Hepatocyte (in vitro differentiated cells): ENCODE data around the gene LRRC36. TPM values are rescaled to one million over a fixed set of nuclear protein-coding genes. Genes with fewer than 3 reads are reported as not detected.
A peak's percentile ranks its signal among the peaks of the same experiment; 100 is the strongest.

ENCODE experiments used
- DNase-seq: peaks from one replicate; pipeline ENCODE4 v3.0.0-alpha.2; 2016; ENCODE audit warnings: low spot score
- H2AFZ ChIP-seq: fragments of 200-600 bp; sonication (generic); 2 replicates; pipeline ENCODE4 v1.6.0; 2016; ENCODE audit warnings: antibody characterized with exemption, mild to moderate bottlenecking
- H3K27ac ChIP-seq: fragments of 200-600 bp; sonication (generic); 2 replicates; pipeline ENCODE4 v1.5.1; 2016; ENCODE audit warnings: mild to moderate bottlenecking
- H3K27me3 ChIP-seq: fragments of 200-600 bp; sonication (generic); 2 replicates; pipeline ENCODE4 v1.6.1; 2016
- H3K36me3 ChIP-seq: fragments of 200-600 bp; sonication (generic); replicated peaks from 2 replicates; pipeline ENCODE4 v1.5.1; 2016; ENCODE audit warnings: low read depth; ENCODE audit not compliant: insufficient read depth
- H3K4me1 ChIP-seq: fragments of 200-600 bp; sonication (generic); 2 replicates; pipeline ENCODE4 v1.5.1; 2016; ENCODE audit warnings: mild to moderate bottlenecking, moderate library complexity; ENCODE audit not compliant: insufficient read depth
- H3K4me2 ChIP-seq: fragments of 200-600 bp; sonication (generic); 2 replicates; pipeline ENCODE4 v1.6.0; 2016
- H3K4me3 ChIP-seq: fragments of 200-600 bp; sonication (generic); 2 replicates; pipeline ENCODE4 v1.5.1; 2016; ENCODE audit warnings: mild to moderate bottlenecking
- H3K79me2 ChIP-seq: fragments of 200-600 bp; sonication (generic); 2 replicates; pipeline ENCODE4 v1.6.0; 2017; ENCODE audit warnings: mild to moderate bottlenecking
- H3K9me2 ChIP-seq: fragments of 200-600 bp; sonication (generic); replicated peaks from 2 replicates; pipeline ENCODE4 v1.6.0; 2017; ENCODE audit warnings: mild to moderate bottlenecking; ENCODE audit not compliant: insufficient read depth
- H3K9me3 ChIP-seq: fragments of 200-600 bp; sonication (generic); 2 replicates; pipeline ENCODE4 v1.5.1; 2016; ENCODE audit warnings: low read depth, mild to moderate bottlenecking
- H4K20me1 ChIP-seq: fragments of 200-600 bp; sonication (generic); 2 replicates; pipeline ENCODE4 v1.6.0; 2016; ENCODE audit warnings: mild to moderate bottlenecking; ENCODE audit not compliant: insufficient read depth, poor library complexity, severe bottlenecking
- EZH2 ChIP-seq: fragments of 200-600 bp; sonication (generic); IDR thresholded peaks from 2 replicates; pipeline ENCODE4 v1.6.1; 2016; ENCODE audit warnings: antibody characterized with exemption, mild to moderate bottlenecking, borderline replicate concordance
- EZH2phosphoT487 ChIP-seq: fragments of 200-600 bp; sonication (generic); IDR thresholded peaks from one replicate; pipeline ENCODE4 v1.6.1; 2018; ENCODE audit warnings: antibody characterized with exemption, mild to moderate bottlenecking, low read depth, moderate library complexity; ENCODE audit not compliant: unreplicated experiment, severe bottlenecking
- WGBS: methylation state at CpG from one replicate; pipeline ENCODE4 v1.1.6; 2016; ENCODE audit warnings: low lambda C conversion rate; ENCODE audit errors: missing lambda C conversion rate; 5-methylcytosine and 5-hydroxymethylcytosine counted together
- polyA plus RNA-seq: library from polyadenylated mRNA; unstranded; fragments of >200 nt; fragmentation: Nextera tagmentation; extraction: Ambion mirVana; gene quantifications from 2 replicates; pipeline ENCODE4 v1.2.1, GENCODE V29; 2016
- total RNA-seq: library from RNA; depleted of rRNA; stranded (reverse); fragments of >200 nt; gene quantifications from 2 replicates; pipeline ENCODE4 v1.2.3, GENCODE V29; 2014
- TF ChIP-seq, protein P1 (sequence below): fragments of 200-600 bp; sonication (generic); IDR thresholded peaks from 2 replicates; pipeline ENCODE4 v1.5.1; 2016; ENCODE audit warnings: antibody characterized with exemption, mild to moderate bottlenecking; ENCODE audit not compliant: poor library complexity

The LRRC36 gene
- total and polyA plus RNA-seq, 2 experiments from 2014 or later = 0.23 to 0.69 TPM

DNA sequence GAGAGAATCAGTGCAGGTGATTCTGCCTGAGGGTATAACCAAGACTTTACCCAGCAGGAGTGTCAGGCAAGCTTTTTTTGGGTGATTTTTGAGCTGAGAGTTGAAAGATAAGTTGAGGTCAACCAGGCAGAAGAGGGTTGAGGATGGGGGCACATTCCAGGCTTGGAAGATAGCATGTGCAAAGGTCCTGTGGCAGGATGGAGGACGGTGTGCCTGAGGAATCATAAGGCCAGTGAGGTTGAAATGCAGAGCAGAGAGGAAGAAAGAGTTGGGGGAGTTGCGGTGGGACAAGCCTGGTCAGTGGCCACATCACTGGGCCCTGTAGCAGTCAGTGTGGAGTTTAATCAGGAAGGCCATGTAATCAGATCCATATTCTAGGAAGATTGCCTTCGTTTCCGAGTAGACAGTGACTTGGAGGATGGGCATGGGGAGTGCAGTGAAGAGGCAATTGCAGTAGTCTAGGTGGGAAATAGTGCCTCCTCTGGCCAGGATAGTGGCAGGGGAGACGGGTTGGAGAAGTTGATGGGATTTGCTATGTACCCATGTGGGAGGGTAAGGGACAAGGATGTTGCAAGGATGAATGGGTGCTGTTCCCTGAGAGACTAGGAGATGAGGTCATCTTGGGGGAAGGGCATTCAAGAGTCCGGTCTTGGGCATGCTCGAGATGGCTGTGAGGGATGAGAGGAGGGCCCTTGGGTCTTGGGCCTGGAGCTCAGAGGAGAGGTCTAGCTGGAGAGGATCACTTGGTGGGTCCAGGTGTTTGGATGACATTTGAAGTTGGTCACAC, 43.4 kb upstream of the LRRC36 start:
- no peak overlapping the region for H2AFZ ChIP-seq
- no peaks in the 10 kb centered on the region for H3K36me3 ChIP-seq
- no peaks in the 10 kb centered on the region for H3K27me3 ChIP-seq
- no peaks in the 10 kb centered on the region for H3K9me2 ChIP-seq
- no peaks in the 10 kb centered on the region for H3K9me3 ChIP-seq
- 86% methylated on average over 7 of the region's 7 CpGs for WGBS
- DNase-seq = no peak
- no peak overlapping the region for H3K4me3 ChIP-seq
- H3K4me2 ChIP-seq = no peak overlapping the region
- TF ChIP-seq, protein P1, sequence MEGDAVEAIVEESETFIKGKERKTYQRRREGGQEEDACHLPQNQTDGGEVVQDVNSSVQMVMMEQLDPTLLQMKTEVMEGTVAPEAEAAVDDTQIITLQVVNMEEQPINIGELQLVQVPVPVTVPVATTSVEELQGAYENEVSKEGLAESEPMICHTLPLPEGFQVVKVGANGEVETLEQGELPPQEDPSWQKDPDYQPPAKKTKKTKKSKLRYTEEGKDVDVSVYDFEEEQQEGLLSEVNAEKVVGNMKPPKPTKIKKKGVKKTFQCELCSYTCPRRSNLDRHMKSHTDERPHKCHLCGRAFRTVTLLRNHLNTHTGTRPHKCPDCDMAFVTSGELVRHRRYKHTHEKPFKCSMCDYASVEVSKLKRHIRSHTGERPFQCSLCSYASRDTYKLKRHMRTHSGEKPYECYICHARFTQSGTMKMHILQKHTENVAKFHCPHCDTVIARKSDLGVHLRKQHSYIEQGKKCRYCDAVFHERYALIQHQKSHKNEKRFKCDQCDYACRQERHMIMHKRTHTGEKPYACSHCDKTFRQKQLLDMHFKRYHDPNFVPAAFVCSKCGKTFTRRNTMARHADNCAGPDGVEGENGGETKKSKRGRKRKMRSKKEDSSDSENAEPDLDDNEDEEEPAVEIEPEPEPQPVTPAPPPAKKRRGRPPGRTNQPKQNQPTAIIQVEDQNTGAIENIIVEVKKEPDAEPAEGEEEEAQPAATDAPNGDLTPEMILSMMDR = no peak
- peaks cover 10% of the 10 kb centered on the region for H3K4me1 ChIP-seq
- no peaks in the 10 kb centered on the region for H4K20me1 ChIP-seq
- H3K79me2 ChIP-seq = no peaks in the 10 kb centered on the region
- no peak overlapping the region for H3K27ac ChIP-seq

DNA sequence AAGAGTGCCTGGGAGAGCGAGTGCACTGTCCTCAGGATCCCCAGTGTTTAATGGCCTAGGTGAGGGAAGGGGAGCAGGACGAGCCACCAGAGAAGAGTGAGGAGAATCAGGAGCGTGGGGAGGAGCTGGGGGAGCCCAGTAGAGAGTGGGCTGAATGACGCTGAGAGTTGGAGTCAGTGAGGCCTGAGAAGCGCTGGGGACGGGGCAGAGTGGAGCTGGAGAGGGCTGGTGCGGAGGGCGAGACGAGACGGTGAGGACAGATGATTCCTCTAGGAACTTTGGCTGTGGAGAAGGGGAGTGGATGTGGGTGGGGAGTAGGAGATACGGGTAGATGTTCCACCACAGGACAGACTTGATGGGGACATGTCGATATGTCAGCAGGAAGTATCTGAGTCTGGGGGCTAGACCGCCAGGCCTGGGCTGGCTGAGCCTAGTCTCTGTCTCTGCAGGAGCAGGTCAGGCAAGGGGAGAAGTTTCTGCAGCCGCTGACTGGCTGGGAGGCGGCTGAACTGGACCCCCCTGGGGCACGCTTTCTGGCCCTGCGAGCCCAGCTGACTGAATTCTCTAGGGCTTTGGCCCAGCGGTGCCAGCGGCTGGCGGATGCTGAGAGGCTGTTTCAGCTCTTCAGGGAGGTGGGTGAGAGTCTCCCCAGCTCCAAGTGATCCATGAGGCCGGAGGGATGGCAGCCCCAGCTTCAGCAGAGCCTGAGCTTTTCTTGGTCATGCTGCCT, 42.6 kb upstream of the LRRC36 start:
- H3K9me2 ChIP-seq = no peaks in the 10 kb centered on the region
- H2AFZ ChIP-seq = no peak overlapping the region
- DNase-seq = no peak
- H3K4me2 ChIP-seq = no peak overlapping the region
- H3K79me2 ChIP-seq = no peaks in the 10 kb centered on the region
- WGBS = 95% methylated on average over 19 of the region's 21 CpGs
- H3K27ac ChIP-seq = no peak overlapping the region
- H3K4me3 ChIP-seq = no peak overlapping the region
- H3K9me3 ChIP-seq = no peaks in the 10 kb centered on the region
- H3K4me1 ChIP-seq = peaks cover 3% of the 10 kb centered on the region
- TF ChIP-seq EZH2phosphoT487 = no peak
- TF ChIP-seq, protein P1 = no peak
- no peak for TF ChIP-seq EZH2
- no peaks in the 10 kb centered on the region for H3K36me3 ChIP-seq
- no peaks in the 10 kb centered on the region for H4K20me1 ChIP-seq
- no peaks in the 10 kb centered on the region for H3K27me3 ChIP-seq

DNA sequence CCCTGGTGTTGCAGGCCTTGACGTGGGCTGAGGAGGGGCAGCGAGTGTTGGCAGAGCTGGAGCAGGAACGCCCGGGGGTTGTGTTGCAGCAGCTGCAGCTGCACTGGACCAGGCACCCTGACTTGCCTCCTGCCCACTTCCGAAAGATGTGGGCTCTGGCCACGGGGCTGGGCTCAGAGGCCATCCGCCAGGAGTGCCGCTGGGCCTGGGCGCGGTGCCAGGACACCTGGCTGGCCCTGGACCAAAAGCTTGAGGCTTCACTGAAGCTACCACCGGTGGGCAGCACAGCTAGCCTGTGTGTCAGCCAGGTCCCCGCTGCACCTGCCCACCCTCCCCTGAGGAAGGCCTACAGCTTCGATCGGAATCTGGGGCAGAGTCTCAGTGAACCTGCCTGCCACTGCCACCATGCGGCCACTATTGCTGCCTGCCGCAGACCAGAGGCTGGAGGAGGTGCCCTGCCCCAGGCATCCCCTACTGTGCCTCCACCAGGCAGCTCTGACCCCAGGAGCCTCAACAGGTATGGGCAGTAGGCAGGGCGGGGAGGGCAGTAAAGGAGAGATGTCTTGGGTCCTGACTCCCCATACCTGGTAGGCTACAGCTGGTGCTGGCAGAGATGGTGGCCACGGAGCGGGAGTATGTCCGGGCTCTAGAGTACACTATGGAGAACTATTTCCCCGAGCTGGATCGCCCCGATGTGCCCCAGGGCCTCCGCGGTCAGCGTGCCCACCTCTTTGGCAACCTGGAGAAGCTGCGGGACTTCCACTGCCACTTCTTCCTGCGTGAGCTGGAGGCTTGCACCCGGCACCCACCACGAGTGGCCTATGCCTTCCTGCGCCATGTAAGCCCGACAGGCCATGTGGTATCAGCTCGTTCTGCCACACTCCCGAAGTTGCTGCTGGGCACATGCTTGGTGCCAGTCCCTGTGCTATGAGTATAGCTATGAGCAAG, 41.6 kb upstream of the LRRC36 start:
- no peaks in the 10 kb centered on the region for H3K4me1 ChIP-seq
- no peak overlapping the region for H3K4me3 ChIP-seq
- no peaks in the 10 kb centered on the region for H3K27me3 ChIP-seq
- TF ChIP-seq, protein P1 = peak; percentile 46
- TF ChIP-seq EZH2phosphoT487 (no peak), EZH2 (no peak)
- no peak overlapping the region for H2AFZ ChIP-seq
- no peak overlapping the region for H3K27ac ChIP-seq
- H3K36me3 ChIP-seq = no peaks in the 10 kb centered on the region
- no peaks in the 10 kb centered on the region for H3K79me2 ChIP-seq
- peak; percentile 66 for DNase-seq
- H4K20me1 ChIP-seq = no peaks in the 10 kb centered on the region
- no peaks in the 10 kb centered on the region for H3K9me3 ChIP-seq
- H3K9me2 ChIP-seq = no peaks in the 10 kb centered on the region
- 76% methylated on average over 28 of the region's 34 CpGs for WGBS
- no peak overlapping the region for H3K4me2 ChIP-seq
